Upper lobe of left lung (tissue), 6 donors: ENCODE data around the gene SFXN2. TPM values are rescaled to one million over a fixed set of nuclear protein-coding genes. Genes with fewer than 3 reads are reported as not detected.
A peak's percentile ranks its signal among the peaks of the same experiment; 100 is the strongest.
"Not testable (repeated sequence)": the region's sequence is repeated elsewhere in the genome, so short reads cannot be mapped to it uniquely, and the experiment has no call there.

ENCODE experiments used
- ATAC-seq, 2 donors: fragments of 200-7000 bp; cut with Tn5 transposase; one replicate each; pipeline ENCODE4 v1.9.1; 2022; ENCODE audit warnings: mild to moderate bottlenecking in 2 of 2, moderate library complexity in 2 of 2; ENCODE audit not compliant: low FRiP score in 2 of 2
- DNase-seq, 2 donors: peaks; one replicate each; pipeline ENCODE4 v3.0.0-alpha.2; 2019 to 2020
- H3K27ac ChIP-seq, 4 donors: fragments of 200-600 bp; sonication (generic); one replicate each; pipeline ENCODE4 v1.5.1; 2016 to 2019
- H3K27me3 ChIP-seq, 4 donors: fragments of 200-600 bp; sonication (generic); one replicate each; pipeline ENCODE4 v1.5.1; 2017 to 2019
- H3K36me3 ChIP-seq, 4 donors: fragments of 200-600 bp; sonication (generic); one replicate each; pipeline ENCODE4 v1.5.1; 2016 to 2019
- H3K4me1 ChIP-seq, 4 donors: fragments of 200-600 bp; sonication (generic); one replicate each; pipeline ENCODE4 v1.5.1; 2018 to 2019
- H3K4me3 ChIP-seq, 4 donors: fragments of 200-600 bp; sonication (generic); one replicate each; pipeline ENCODE4 v1.5.1; 2017 to 2019; ENCODE audit warnings: mild to moderate bottlenecking in 2 of 4, moderate library complexity in 1 of 4
- H3K9me3 ChIP-seq, 4 donors: fragments of 200-600 bp; sonication (generic); one replicate each; pipeline ENCODE4 v1.5.1; 2018 to 2019
- CTCF ChIP-seq, 6 experiments: fragments of 450-650 bp in 4 of 6; fragments of 200-600 bp in 2 of 6; sonication (generic) in 2 of 6; IDR thresholded peaks; one replicate each; pipeline ENCODE4 v1.5.1; 2016 to 2019; ENCODE audit warnings: antibody characterized with exemption in 6 of 6
- EP300 ChIP-seq, 4 donors: sonication (generic); formaldehyde crosslinking; IDR thresholded peaks; one replicate each; pipeline ENCODE4 v1.5.1; 2017; ENCODE audit warnings: antibody characterized with exemption in 4 of 4, control low read depth in 2 of 4
- POLR2A ChIP-seq, 4 donors: fragments of 450-650 bp; IDR thresholded peaks; one replicate each; pipeline ENCODE4 v1.5.1; 2016 to 2017; ENCODE audit warnings: antibody characterized with exemption in 4 of 4, mild to moderate bottlenecking in 2 of 4
- POLR2AphosphoS5 ChIP-seq, 2 donors: sonication (generic); formaldehyde crosslinking; IDR thresholded peaks; one replicate each; pipeline ENCODE4 v1.5.1; 2017; ENCODE audit warnings: antibody characterized with exemption in 2 of 2
- WGBS, 2 donors: methylation state at CpG; one replicate each; pipeline ENCODE4 v1.1.5; 2017 to 2018; 5-methylcytosine and 5-hydroxymethylcytosine counted together
- total RNA-seq, 6 donors: library from RNA; depleted of rRNA in 4 of 6; stranded (reverse); fragments of >200 nt in 4 of 6; gene quantifications; one replicate each; pipeline versions ENCODE4 v1.1.0 to v1.2.1, GENCODE V29; 2016 to 2021
- donor health status: DM: no; HTN: no; CAD: no; lungs with moderate emphysema.
- donor health status: DM: no; HTN: yes; CAD: no; lungs with severe emphysema.

SFXN2 gene
- total RNA-seq, 6 donors from 2014 or later: 3.9 to 28.3 (median 8.0) TPM

GRCh38 chr10:102758240-102758932 is 44.0 kb downstream of the SFXN2 start:
- no peaks in the 10 kb centered on the region for H3K27me3 ChIP-seq
- ATAC-seq (peak in 1 of 2 donors; percentile 21), DNase-seq (no peak)
- H3K4me1 ChIP-seq: peaks cover 11 to 34% (median 20%) of the 10 kb centered on the region in 4 donors
- TF ChIP-seq EP300 (IDR thresholded peaks at IDR 0.05): no peak
- no peak for TF ChIP-seq CTCF (IDR thresholded peaks at IDR 0.05)
- no peak for TF ChIP-seq POLR2A (IDR thresholded peaks at IDR 0.05)
- TF ChIP-seq POLR2AphosphoS5 (IDR thresholded peaks at IDR 0.05): no peak
- H3K36me3 ChIP-seq: no peaks in the 10 kb centered on the region
- 67 to 69% methylated on average over 9 of the region's 9 CpGs for WGBS, 2 donors
- no peaks in the 10 kb centered on the region for H3K9me3 ChIP-seq
- peak overlapping the region; percentile 48 to 75 (median 63) for H3K27ac ChIP-seq
- H3K4me3 ChIP-seq: peak overlapping the region in 1 of 4 donors; percentile 6

- H3K4me1 ChIP-seq: peaks cover 9 to 34% (median 16%) of the 10 kb centered on the region in 4 donors
- WGBS, 2 donors: 41 to 53% methylated on average over 10 to 12 of the region's 12 CpGs
- H3K36me3 ChIP-seq, ATAC-seq, H3K9me3 ChIP-seq, H3K27me3 ChIP-seq: not testable (repeated sequence)
- peak overlapping the region; percentile 48 to 75 (median 63) for H3K27ac ChIP-seq
- TF ChIP-seq POLR2AphosphoS5 (IDR thresholded peaks at IDR 0.05) (peak in 1 of 2 donors; percentile 57), POLR2A (IDR thresholded peaks at IDR 0.05) (peak in 1 of 4 donors; percentile 42)
- DNase-seq: peak in 1 of 2 donors; percentile 79
- H3K4me3 ChIP-seq: peak overlapping the region in 1 of 4 donors; percentile 6
These were observed 44.5 kb downstream of the SFXN2 start for GRCh38 chr10:102758933-102759262.

- WGBS, 2 donors: 84 to 91% methylated on average over 3 of the region's 3 CpGs
- H3K9me3 ChIP-seq: no peaks in the 10 kb centered on the region
- ATAC-seq (no peak), DNase-seq (no peak)
- TF ChIP-seq POLR2A (IDR thresholded peaks at IDR 0.05) (no peak), CTCF (IDR thresholded peaks at IDR 0.05) (no peak), EP300 (IDR thresholded peaks at IDR 0.05) (no peak), POLR2AphosphoS5 (IDR thresholded peaks at IDR 0.05) (no peak)
- H3K4me3 ChIP-seq: no peak overlapping the region
- H3K36me3 ChIP-seq: no peaks in the 10 kb centered on the region
- H3K27ac ChIP-seq: peak overlapping the region in 3 of 4 donors; percentile 46 to 74 (median 48)
- peaks cover 13 to 34% (median 19%) of the 10 kb centered on the region in 4 donors for H3K4me1 ChIP-seq
- H3K27me3 ChIP-seq: no peaks in the 10 kb centered on the region
These were observed 45.2 kb downstream of the SFXN2 start for GRCh38 chr10:102759497-102760210.

- DNase-seq (no peak), ATAC-seq (no peak)
- 93 to 99% methylated on average over 4 of the region's 4 CpGs for WGBS, 2 donors
- Histone ChIP-seq H3K27me3 (no peaks in the 10 kb centered on the region), H3K9me3 (no peaks in the 10 kb centered on the region), H3K4me3 (no peak overlapping the region), H3K36me3 (peaks cover 0 to 3% (median 0%) of the 10 kb centered on the region in 4 donors), H3K27ac (no peak overlapping the region), H3K4me1 (peaks cover 19 to 41% (median 28%) of the 10 kb centered on the region in 4 donors)
- TF ChIP-seq POLR2AphosphoS5 (IDR thresholded peaks at IDR 0.05): no peak
- no peak for TF ChIP-seq CTCF (IDR thresholded peaks at IDR 0.05)
These were observed 47.5 kb downstream of the SFXN2 start for GRCh38 chr10:102761981-102762380.

GRCh38 chr10:102762401-102763015 is 48.1 kb downstream of the SFXN2 start:
- Histone ChIP-seq H3K4me3 (no peak overlapping the region), H3K36me3 (peaks cover 0 to 3% (median 0%) of the 10 kb centered on the region in 4 donors), H3K27ac (no peak overlapping the region), H3K27me3 (no peaks in the 10 kb centered on the region), H3K4me1 (peaks cover 22 to 46% (median 32%) of the 10 kb centered on the region in 4 donors), H3K9me3 (no peaks in the 10 kb centered on the region)
- 84 to 87% methylated on average over 7 of the region's 7 CpGs for WGBS, 2 donors
- ATAC-seq (peak in 1 of 2 donors; percentile 23), DNase-seq (no peak)
- TF ChIP-seq EP300 (IDR thresholded peaks at IDR 0.05) (no peak), CTCF (IDR thresholded peaks at IDR 0.05) (no peak), POLR2A (IDR thresholded peaks at IDR 0.05) (no peak), POLR2AphosphoS5 (IDR thresholded peaks at IDR 0.05) (no peak)
